Thoracic aorta (tissue), 2 donors: ENCODE data around the gene DNAL4. TPM values are rescaled to one million over a fixed set of nuclear protein-coding genes. Genes with fewer than 3 reads are reported as not detected.

Experiments used
- ATAC-seq: fragments of 150-250 bp; one replicate; pipeline ENCODE4 v1.8.0; 2017; ENCODE audit warnings: low read depth; ENCODE audit not compliant: insufficient number of reproducible peaks, low FRiP score
- DNase-seq: peaks from one replicate; pipeline ENCODE4 v3.0.0-alpha.2; 2020; ENCODE audit warnings: low spot score
- H3K27ac ChIP-seq, 2 donors: fragments of 200-600 bp; sonication (generic); 1 replicate in 1 of 2; 2 replicates in 1 of 2; pipeline ENCODE4 v1.5.1; 2016; ENCODE audit warnings: mild to moderate bottlenecking in 2 of 2, moderate library complexity in 2 of 2
- H3K27me3 ChIP-seq: fragments of 200-600 bp; sonication (generic); replicated peaks from 2 replicates; pipeline ENCODE4 v1.6.0; 2016; ENCODE audit warnings: mild to moderate bottlenecking; ENCODE audit not compliant: insufficient read depth
- H3K36me3 ChIP-seq: fragments of 200-600 bp; sonication (generic); one replicate; pipeline ENCODE4 v1.5.1; 2016
- H3K4me1 ChIP-seq, 2 donors: fragments of 200-600 bp; sonication (generic); 1 replicate in 1 of 2; 2 replicates in 1 of 2; pipeline versions ENCODE4 v1.5.1 to v1.6.0; 2016; ENCODE audit warnings: low read depth in 2 of 2, mild to moderate bottlenecking in 1 of 2; ENCODE audit not compliant: control insufficient read depth in 1 of 2
- H3K4me3 ChIP-seq: fragments of 200-600 bp; sonication (generic); 2 replicates; pipeline ENCODE4 v1.5.1; 2016; ENCODE audit warnings: mild to moderate bottlenecking
- H3K9me3 ChIP-seq: fragments of 200-600 bp; sonication (generic); 2 replicates; pipeline ENCODE4 v1.5.1; 2016
- total RNA-seq, 2 donors: library from RNA; depleted of rRNA; stranded (reverse); fragments of >200 nt; gene quantifications; one replicate each; pipeline versions ENCODE4 v1.1.0 to v1.2.3, GENCODE V29; 2016
- TF ChIP-seq, protein P1 (sequence below): fragments of 200-600 bp; sonication (generic); IDR thresholded peaks from one replicate; pipeline ENCODE4 v1.5.1; 2019; ENCODE audit warnings: antibody characterized with exemption

Gene DNAL4
- total RNA-seq, 2 donors from 2014 or later = 9.5 to 20.8 TPM

GRCh38 chr22:38826801-38827200 is 32.9 kb upstream of the DNAL4 start:
- H3K36me3 ChIP-seq = peaks cover 6% of the 10 kb centered on the region
- no peak overlapping the region for H3K4me3 ChIP-seq
- no peaks in the 10 kb centered on the region for H3K27me3 ChIP-seq
- H3K27ac ChIP-seq = no peak overlapping the region
- ATAC-seq (no peak), DNase-seq (no peak)
- no peaks in the 10 kb centered on the region for H3K9me3 ChIP-seq
- H3K4me1 ChIP-seq = no peaks in the 10 kb centered on the region
- TF ChIP-seq, protein P1, sequence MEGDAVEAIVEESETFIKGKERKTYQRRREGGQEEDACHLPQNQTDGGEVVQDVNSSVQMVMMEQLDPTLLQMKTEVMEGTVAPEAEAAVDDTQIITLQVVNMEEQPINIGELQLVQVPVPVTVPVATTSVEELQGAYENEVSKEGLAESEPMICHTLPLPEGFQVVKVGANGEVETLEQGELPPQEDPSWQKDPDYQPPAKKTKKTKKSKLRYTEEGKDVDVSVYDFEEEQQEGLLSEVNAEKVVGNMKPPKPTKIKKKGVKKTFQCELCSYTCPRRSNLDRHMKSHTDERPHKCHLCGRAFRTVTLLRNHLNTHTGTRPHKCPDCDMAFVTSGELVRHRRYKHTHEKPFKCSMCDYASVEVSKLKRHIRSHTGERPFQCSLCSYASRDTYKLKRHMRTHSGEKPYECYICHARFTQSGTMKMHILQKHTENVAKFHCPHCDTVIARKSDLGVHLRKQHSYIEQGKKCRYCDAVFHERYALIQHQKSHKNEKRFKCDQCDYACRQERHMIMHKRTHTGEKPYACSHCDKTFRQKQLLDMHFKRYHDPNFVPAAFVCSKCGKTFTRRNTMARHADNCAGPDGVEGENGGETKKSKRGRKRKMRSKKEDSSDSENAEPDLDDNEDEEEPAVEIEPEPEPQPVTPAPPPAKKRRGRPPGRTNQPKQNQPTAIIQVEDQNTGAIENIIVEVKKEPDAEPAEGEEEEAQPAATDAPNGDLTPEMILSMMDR = no peak

GRCh38 chr22:38826386-38826785 is 32.4 kb upstream of the DNAL4 start:
- H3K36me3 ChIP-seq = peaks cover 6% of the 10 kb centered on the region
- no peak overlapping the region for H3K27ac ChIP-seq
- no peak for ATAC-seq
- no peaks in the 10 kb centered on the region for H3K9me3 ChIP-seq
- H3K27me3 ChIP-seq = no peaks in the 10 kb centered on the region
- no peaks in the 10 kb centered on the region for H3K4me1 ChIP-seq
- DNase-seq = no peak
- TF ChIP-seq, protein P1 = no peak
- H3K4me3 ChIP-seq = no peak overlapping the region

DNA sequence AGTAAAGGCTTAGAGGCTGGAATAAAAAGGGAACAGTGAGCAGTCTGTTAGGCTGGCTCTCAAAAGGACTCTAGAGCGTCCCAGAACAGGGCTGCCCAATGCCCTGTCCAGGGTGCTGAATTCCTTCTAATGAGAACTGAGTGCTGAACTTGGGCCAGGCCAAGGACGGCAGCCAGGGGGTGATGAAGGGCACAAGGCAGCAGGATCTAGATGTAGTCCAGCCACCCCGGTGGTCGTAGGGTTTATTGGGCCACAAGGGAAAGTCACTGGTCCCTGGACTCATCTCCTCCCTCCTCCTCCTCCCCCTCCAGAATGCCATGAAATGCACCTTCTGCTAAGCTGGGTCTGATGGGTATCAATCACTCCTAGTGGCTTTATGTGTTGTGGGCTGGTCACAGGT is 30.6 kb upstream of the DNAL4 start:
- Histone ChIP-seq H3K27ac (no peak overlapping the region), H3K36me3 (peaks cover 6% of the 10 kb centered on the region), H3K4me1 (no peaks in the 10 kb centered on the region), H3K27me3 (no peaks in the 10 kb centered on the region), H3K9me3 (no peaks in the 10 kb centered on the region), H3K4me3 (no peak overlapping the region)
- ATAC-seq = no peak
- no peak for DNase-seq
- TF ChIP-seq, protein P1 = peak; percentile 11

DNA sequence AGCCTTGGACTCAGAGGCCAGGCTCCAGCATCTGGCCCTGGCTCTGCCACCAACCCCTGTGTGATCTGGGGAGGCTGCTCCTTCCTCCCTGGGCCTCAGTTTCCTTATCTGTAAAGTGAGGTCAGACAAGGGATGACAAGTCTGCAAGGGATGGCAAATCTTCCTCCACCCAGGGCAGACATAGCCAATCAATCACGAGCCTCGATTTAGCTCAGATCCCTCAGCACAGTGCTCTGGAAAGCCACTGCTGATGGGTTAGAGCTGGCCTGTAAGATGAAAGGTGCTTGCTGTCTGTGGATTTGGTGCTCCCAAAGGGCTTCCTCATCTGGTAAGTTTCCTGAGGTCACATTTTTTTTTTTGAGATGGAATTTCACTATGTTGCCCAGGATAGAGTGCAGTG is 29.7 kb upstream of the DNAL4 start:
- ATAC-seq = no peak

DNA sequence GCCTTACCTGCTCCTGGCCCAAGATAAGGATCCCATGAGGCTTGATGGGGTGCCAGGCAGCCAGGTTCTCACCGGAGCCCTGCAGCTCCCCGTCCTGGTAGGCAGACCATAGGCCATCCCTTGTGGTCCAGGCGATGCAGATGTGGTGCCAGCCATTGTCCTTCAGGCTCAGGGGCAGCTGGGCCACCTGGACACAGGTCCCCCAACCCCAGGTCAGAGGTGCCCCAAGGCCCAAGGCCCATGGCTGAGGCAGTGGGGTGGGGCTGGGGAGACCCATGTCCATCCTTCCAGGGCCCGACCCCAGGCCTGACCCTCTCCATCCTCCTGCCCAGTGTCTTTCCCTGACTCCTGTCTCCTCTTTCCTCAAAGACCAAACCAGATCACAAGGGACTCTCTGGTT is 29.1 kb upstream of the DNAL4 start:
- H3K36me3 ChIP-seq = peaks cover 6% of the 10 kb centered on the region
- no peaks in the 10 kb centered on the region for H3K9me3 ChIP-seq
- DNase-seq (no peak), ATAC-seq (no peak)
- no peaks in the 10 kb centered on the region for H3K4me1 ChIP-seq
- no peak overlapping the region for H3K4me3 ChIP-seq
- TF ChIP-seq, protein P1 = no peak
- no peaks in the 10 kb centered on the region for H3K27me3 ChIP-seq
- no peak overlapping the region for H3K27ac ChIP-seq

More for the DNA sequence above, 29.7 kb upstream of the DNAL4 start:
- TF ChIP-seq, protein P1 = no peak
- H3K36me3 ChIP-seq = peaks cover 6% of the 10 kb centered on the region
- no peak for DNase-seq
- H3K27ac ChIP-seq = no peak overlapping the region
- H3K9me3 ChIP-seq = no peaks in the 10 kb centered on the region
- H3K27me3 ChIP-seq = no peaks in the 10 kb centered on the region
- no peaks in the 10 kb centered on the region for H3K4me1 ChIP-seq
- no peak overlapping the region for H3K4me3 ChIP-seq
